ENCODE measurements around the gene ZBP1.

ZBP1 gene

DNA sequence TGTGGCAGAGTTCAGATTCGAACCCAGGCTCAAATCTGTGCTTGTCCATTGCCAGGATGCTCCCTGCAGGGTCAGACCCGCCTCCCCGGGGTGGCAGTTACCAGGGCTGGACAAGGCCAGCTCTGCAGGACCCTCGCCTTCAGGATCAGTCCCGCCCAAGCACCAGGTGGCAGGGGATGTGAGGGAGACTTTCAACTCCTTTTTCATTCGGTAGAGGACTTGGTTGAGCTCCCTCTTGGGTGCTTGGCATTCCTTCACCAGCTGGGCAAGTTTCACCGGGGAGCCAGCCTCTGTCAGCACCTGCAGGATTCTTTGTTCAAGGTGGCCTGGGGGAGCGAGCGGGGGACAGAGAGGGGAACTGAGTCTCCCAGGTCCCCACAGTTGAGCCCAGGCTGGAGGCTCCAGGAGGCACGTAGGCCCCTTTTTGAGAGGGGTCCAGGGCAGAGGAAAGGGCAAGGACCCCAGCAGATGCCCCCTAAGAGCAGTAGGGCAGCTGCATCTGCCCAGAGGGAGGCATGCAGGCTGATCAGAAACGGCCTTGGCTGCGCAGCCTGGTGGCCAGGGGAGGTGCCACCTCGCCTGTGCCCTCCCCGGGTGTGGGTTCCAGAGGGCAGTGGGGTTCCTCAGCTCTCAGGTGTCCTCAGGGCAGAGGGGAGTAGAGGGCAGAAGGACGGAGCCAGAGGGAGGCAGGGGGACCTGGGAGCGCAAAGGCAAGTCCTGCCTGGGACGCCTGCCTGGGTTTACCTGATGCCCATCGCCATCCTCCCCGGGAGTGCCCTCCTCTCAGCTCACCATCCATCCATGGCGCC is 3.9 kb downstream of the ZBP1 start:
- no peak for DNase-seq

DNA sequence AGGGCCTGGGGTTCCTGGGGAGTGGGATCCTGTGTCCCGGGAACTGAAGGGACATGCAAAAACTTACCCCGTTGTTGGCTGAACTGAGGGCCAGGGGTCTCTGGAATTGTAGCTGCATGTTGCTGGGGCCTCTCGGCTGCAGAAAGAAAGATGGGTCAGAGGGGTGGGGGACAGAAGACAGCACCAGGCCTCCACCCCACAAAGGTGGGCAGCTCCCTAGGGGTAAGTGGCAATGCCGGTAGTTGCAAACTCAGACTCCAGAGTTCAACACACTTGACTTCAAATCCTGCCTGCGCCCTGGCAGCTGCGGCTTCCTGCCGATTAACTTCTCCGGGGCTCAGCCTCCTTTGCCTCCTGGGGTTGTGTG is 4.8 kb downstream of the ZBP1 start:
- no peak for DNase-seq

- no peak for DNase-seq
Measured at GRCh38 chr20:57614490-57615444, 5.5 kb downstream of the ZBP1 start.

GRCh38 chr20:57613481-57613921 is 6.7 kb downstream of the ZBP1 start:
- DNase-seq = no peak

DNA sequence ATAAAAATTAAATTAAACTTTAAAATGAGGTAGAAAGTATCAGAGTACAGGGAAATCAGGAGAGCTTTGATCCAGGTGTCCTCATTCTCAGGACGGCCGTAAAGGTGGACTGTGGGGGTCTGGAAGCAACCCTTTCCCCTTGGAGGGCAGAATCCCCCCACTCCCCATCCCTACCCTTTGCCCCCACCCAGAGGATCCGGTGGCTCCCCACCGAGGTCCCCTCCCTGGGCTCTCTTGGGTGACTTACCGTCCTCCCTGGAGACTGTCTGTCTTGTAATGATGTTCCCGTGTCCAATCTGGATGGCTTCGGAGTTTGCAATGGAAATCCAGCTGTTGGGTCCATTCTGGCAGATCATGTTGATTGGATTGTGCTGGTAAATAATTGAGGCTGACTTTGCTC is 7.3 kb downstream of the ZBP1 start:
- no peak for DNase-seq

DNA sequence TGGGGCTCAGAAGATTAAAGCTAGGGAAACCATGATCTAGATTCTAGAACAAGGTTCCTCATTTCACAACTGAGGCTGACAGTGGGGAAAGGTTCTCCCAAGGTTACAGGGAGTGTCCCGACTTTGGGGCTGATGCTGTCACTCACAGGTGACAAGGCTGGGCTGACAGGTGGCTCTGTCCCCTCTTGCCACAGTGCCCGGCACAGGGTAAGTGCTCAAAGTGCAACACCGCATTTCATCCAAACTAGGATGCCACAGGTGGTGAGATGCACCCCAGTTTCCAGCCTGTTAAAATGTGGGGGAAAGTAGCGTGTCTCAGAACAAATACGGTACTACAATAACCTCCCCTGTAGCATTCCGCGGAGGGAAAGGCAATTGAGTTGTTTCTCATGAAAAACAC is 7.8 kb downstream of the ZBP1 start:
- no peak for DNase-seq

DNA sequence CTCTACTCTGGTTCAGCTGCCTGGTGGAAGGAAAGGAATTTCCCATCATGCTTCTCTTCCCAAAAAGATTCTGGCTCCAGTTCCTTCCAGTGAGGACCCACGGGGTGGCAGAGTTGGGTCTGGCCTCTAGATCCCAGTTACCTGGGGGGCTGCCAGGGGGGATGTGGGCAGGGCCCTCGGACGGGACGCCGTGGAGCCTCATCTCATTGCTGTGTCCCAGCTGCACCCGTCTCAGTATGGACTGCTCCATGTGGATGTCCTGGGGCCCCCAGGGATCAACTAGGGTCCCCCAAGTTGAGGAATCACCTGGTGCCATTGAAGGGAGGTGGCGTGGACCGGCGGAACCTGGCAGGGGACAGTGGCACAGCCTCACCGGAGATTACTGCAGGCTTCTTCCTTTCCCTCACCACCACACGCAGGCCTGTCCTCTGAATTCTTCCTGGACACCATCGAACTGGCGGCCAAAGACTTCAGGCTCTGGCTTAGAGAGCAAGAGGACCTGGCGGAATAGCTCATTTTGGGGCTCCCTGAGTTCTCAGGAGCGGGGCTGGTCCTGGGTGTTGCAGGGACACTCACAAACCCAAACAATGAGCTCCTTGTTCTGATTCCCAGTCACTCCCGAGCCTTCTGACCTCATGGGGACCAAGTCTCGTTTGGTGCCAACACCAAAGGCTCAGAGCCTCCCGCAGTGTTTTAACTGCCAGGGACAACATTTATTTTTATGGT is 8.5 kb downstream of the ZBP1 start:
- DNase-seq = no peak

- no peak for DNase-seq
Measured at GRCh38 chr20:57610261-57610952, 9.8 kb downstream of the ZBP1 start.

GRCh38 chr20:57609842-57610167 is 10.4 kb downstream of the ZBP1 start:
- no peak for DNase-seq

DNA sequence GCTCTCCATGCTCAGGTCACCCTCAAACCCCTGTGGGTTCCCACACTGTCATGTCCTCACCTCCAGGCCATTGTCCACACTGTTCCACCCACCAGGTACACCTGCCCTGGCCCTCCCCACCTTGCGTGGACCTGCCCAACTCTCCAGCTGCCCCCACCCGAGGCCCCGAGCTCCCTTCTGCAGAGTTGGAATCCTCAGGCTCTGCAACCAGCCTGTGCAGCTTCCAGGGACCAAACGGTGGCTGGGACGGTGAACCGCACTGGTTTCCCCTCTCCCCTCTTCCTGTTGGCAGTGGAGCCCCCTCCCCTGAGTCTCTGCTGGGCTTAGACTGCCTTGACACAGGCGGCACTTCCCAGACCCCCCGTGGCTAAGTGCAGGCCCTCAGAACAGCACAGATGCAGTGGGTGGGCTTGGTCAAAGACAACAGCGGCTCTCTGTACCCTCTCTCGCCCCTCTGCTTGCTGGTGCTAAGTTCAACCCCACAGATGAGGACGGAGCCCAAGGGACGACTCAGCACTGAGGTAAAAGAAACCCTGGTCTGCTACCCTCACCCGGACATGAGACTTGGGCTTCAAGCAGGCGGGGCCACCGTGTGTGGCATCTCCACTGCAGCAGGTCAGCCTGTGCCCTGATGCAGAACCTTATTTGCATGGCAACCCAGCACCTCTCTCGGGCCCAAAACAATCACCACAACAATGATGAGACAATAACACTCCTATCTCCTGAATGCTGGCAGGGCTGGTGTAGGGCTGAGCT is 11.0 kb downstream of the ZBP1 start:
- DNase-seq = no peak

GRCh38 chr20:57608516-57608915 is 11.7 kb downstream of the ZBP1 start:
- no peak for DNase-seq

GRCh38 chr20:57605878-57606277 is 14.3 kb downstream of the ZBP1 start:
- no peak for DNase-seq

DNA sequence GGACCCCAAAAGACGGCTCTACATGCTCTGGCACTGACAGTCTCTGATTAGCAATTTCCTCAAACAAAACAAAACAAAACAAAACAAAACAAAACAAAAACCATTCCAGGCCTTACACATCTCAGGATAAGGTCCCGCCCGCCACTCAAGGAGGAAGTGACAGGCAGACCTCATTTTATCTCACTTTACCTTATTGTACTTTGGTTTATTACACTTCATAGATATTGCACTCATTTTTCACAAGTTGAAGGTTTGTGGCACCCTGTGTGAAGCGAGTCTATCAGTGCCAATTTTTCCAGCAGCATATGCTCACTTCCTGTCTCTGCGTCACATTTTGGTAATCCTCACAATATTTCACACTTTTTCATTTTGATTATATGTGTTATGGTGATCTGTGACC is 15.2 kb downstream of the ZBP1 start:
- no peak for DNase-seq

DNA sequence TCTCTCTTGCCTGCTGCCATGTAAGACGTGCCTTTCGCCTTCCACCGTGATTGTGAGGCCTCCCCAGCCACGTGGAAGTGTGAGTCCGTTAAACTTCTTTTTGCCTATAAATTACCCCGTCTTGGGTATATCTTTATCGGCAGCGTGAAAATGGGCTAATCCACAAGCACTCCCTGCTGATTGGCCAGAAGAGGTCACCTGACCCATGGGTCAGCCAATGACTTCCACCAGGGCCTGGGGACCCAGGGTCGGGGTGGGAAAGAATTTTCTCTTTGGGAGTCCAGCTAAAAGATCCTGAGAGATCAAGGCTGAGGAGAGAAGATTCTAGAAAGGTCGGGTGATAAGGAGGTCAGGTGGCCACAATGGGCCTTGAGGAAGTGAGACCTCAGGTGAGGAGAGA is 17.1 kb downstream of the ZBP1 start:
- DNase-seq = no peak

DNA sequence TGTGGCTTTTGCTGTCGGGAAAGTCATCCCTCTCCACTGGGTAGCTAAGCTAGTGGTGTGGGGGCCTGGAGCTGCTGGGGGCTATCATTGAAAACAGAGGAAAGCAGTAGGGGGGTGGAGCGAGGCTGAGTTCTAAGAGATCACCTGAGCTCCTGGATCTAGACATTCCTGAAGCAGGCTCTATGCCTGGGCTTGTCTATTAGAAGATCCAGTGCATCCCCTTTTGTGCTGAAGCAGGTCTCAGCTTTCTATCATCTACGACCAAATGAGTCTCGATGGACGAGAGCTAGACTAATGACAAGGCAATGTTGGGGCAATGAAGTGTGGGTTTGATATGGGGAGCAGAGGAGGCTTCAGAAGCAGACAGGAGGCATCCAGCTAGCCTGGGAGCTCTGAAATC is 18.5 kb downstream of the ZBP1 start:
- peak; percentile 12 for DNase-seq

GRCh38 chr20:57601211-57601570 is 19.0 kb downstream of the ZBP1 start:
- no peak for DNase-seq

GRCh38 chr20:57600320-57601210 is 19.7 kb downstream of the ZBP1 start:
- no peak for DNase-seq

DNA sequence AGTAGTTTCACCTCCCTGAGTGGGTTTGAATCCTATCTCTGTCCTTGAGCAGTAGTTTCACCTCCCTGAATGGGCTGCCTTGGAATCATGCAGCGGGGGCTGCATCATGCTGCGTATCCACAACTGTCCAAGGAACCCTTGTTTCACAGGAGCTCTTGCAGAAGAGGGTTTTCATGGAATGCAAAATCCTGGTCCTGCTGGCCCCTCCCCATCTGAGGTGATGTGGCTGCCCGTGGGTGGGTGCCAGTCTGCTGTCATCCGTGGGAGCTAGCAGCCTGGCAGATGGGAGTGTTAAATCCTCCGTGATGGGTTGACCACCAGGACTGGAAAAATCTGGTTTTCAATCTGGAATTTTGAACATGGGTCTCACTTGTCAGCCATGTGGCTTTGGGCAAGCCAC is 21.7 kb downstream of the ZBP1 start:
- no peak for DNase-seq

GRCh38 chr20:57598060-57598459 is 22.2 kb downstream of the ZBP1 start:
- DNase-seq = no peak

DNA sequence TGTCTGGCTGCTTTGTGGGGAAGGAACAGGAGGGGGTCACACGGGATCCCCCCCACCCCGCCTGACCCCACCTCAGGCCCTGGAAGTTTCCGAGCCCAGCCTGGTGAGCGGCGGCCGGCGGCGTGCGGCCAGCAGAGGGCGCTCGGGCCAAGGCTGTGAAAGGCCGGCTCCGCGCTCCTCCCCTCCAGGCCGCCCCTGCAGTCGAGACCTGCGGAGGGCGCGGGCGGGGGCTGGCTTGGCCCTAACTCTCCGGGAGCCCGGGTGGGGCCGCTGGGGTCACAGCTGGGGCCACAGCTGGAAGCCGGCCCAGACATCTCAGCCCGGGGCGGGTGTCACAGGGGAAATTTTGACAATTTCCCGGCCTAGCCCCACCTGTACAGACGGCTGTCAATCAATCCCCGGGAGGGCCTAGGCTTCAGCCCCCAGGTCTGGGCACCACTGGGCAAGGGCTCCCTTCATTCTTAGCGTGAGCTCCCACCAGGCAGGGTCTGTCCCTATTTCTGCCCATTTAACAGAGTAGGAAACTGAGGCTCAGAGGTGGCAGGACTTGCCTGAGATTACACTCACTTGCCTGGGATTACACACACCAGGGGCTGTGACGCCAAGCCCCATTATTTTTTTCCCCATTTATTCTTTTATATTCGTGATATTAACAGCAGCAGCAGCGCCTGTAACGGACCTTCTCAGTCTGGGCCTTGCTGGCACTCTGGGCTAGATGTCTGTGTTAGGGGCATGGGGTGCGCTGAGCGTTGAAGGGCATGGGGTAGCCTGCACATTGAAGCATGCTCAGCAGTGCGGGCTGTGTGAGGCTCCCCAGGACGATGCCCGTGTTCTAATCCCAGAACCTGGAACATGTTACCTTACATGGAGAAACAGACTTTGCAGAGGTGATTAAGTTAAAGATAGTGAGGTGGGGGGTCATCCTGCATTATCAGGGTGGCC is 23.0 kb downstream of the ZBP1 start:
- DNase-seq = peak; percentile 67

Data from NCI-H69 (cell line).